MM.1S (cell line): ENCODE measurements around the gene TMEFF2.

ENCODE experiments used
- DNase-seq: peaks from one replicate; pipeline ENCODE4 v3.0.0-alpha.2; 2015
- H2AFZ ChIP-seq: fragments of 300-600 bp; sonication (generic); 2 replicates; pipeline ENCODE4 v1.6.0; 2016; ENCODE audit warnings: antibody characterized with exemption, low read length
- H3F3A ChIP-seq: fragments of 300-600 bp; sonication (generic); 2 replicates; pipeline ENCODE4 v1.6.1; 2016; ENCODE audit warnings: mild to moderate bottlenecking, antibody characterized with exemption, low read length, moderate library complexity, mixed read lengths; ENCODE audit not compliant: insufficient read depth
- H3K27ac ChIP-seq: fragments of 300-600 bp; sonication (generic); 2 replicates; pipeline ENCODE4 v1.5.1; 2016; ENCODE audit warnings: mild to moderate bottlenecking, low read length
- H3K27me3 ChIP-seq: fragments of 300-600 bp; sonication (generic); replicated peaks from 2 replicates; pipeline ENCODE4 v1.6.0; 2016; ENCODE audit warnings: low read length; ENCODE audit not compliant: insufficient read depth
- H3K36me3 ChIP-seq: fragments of 300-600 bp; sonication (generic); replicated peaks from 2 replicates; pipeline ENCODE4 v1.6.1; 2016; ENCODE audit warnings: mild to moderate bottlenecking, low read length, mixed read lengths; ENCODE audit not compliant: insufficient read depth
- H3K4me1 ChIP-seq: fragments of 300-600 bp; sonication (generic); 2 replicates; pipeline ENCODE4 v1.6.1; 2016; ENCODE audit warnings: low read length, mixed read lengths
- H3K4me2 ChIP-seq: fragments of 300-600 bp; sonication (generic); 2 replicates; pipeline ENCODE4 v1.6.0; 2016; ENCODE audit warnings: low read depth, low read length
- H3K4me3 ChIP-seq: fragments of 300-600 bp; sonication (generic); 2 replicates; pipeline ENCODE4 v1.5.1; 2016; ENCODE audit warnings: low read length, mixed read lengths
- H3K79me2 ChIP-seq: fragments of 300-600 bp; sonication (generic); 2 replicates; pipeline ENCODE4 v1.6.1; 2016; ENCODE audit warnings: mixed run types, low read length, mixed read lengths
- H3K9ac ChIP-seq: fragments of 300-600 bp; sonication (generic); 2 replicates; pipeline ENCODE4 v1.6.1; 2016; ENCODE audit warnings: low read length, mixed read lengths
- H3K9me2 ChIP-seq: fragments of 300-600 bp; sonication (generic); replicated peaks from 2 replicates; pipeline ENCODE4 v1.6.1; 2016; ENCODE audit warnings: mild to moderate bottlenecking, low read length, mixed read lengths; ENCODE audit not compliant: insufficient read depth
- H3K9me3 ChIP-seq: fragments of 300-600 bp; sonication (generic); replicated peaks from 2 replicates; pipeline ENCODE4 v1.6.1; 2016; ENCODE audit warnings: mild to moderate bottlenecking, low read length, mixed read lengths; ENCODE audit not compliant: insufficient read depth
- H4K20me1 ChIP-seq: fragments of 300-600 bp; sonication (generic); 2 replicates; pipeline ENCODE4 v1.6.1; 2016; ENCODE audit warnings: mild to moderate bottlenecking, low read length, moderate library complexity, mixed read lengths; ENCODE audit not compliant: insufficient read depth
- CTCF ChIP-seq: fragments of 300-600 bp; sonication (generic); IDR thresholded peaks from 2 replicates; pipeline ENCODE4 v1.5.1; 2016; ENCODE audit warnings: antibody characterized with exemption, low read length, mixed read lengths
- EZH2 ChIP-seq: fragments of 300-600 bp; sonication (generic); optimal IDR thresholded peaks from 2 replicates; pipeline ENCODE3; 2017; ENCODE audit warnings: low read depth, mild to moderate bottlenecking, antibody characterized with exemption, low read length, mixed read lengths
- EZH2phosphoT487 ChIP-seq: fragments of 300-600 bp; sonication (generic); IDR thresholded peaks from 2 replicates; pipeline ENCODE4 v1.6.1; 2018; ENCODE audit warnings: antibody characterized with exemption, low read length

TMEFF2 gene

GRCh38 chr2:191916826-191917225, 277.9 kb downstream of the TMEFF2 start:
- no peak for TF ChIP-seq EZH2phosphoT487
- TF ChIP-seq EZH2 = no peak
- TF ChIP-seq CTCF = no peak
- Histone ChIP-seq H3K4me2 (no peak overlapping the region), H3K27me3 (no peaks in the 10 kb centered on the region), H3K9me2 (no peaks in the 10 kb centered on the region), H3K9ac (no peak overlapping the region), H3K4me3 (no peak overlapping the region), H2AFZ (no peak overlapping the region), H3K27ac (no peak overlapping the region), H3K36me3 (no peaks in the 10 kb centered on the region), H3K4me1 (no peaks in the 10 kb centered on the region), H3F3A (no peaks in the 10 kb centered on the region), H3K9me3 (no peaks in the 10 kb centered on the region), H4K20me1 (no peaks in the 10 kb centered on the region), H3K79me2 (no peaks in the 10 kb centered on the region)
- DNase-seq = no peak

- no peak for DNase-seq
- Histone ChIP-seq H2AFZ (no peak overlapping the region), H3K9me2 (no peaks in the 10 kb centered on the region), H3K9me3 (no peaks in the 10 kb centered on the region), H3K36me3 (no peaks in the 10 kb centered on the region), H3K4me3 (no peak overlapping the region), H3K4me1 (no peaks in the 10 kb centered on the region), H3K9ac (no peak overlapping the region), H3K27ac (no peak overlapping the region), H3F3A (no peaks in the 10 kb centered on the region), H3K79me2 (no peaks in the 10 kb centered on the region), H4K20me1 (no peaks in the 10 kb centered on the region), H3K27me3 (no peaks in the 10 kb centered on the region), H3K4me2 (no peak overlapping the region)
- no peak for TF ChIP-seq EZH2phosphoT487
- no peak for TF ChIP-seq CTCF
- no peak for TF ChIP-seq EZH2
Observed at GRCh38 chr2:191915750-191916149, 279.0 kb downstream of the TMEFF2 start.

- no peak overlapping the region for H2AFZ ChIP-seq
- no peaks in the 10 kb centered on the region for H3K27me3 ChIP-seq
- H3K4me3 ChIP-seq = no peak overlapping the region
- H3K9me2 ChIP-seq = no peaks in the 10 kb centered on the region
- no peaks in the 10 kb centered on the region for H3K4me1 ChIP-seq
- H3K9ac ChIP-seq = no peak overlapping the region
- DNase-seq = no peak
- H3K9me3 ChIP-seq = no peaks in the 10 kb centered on the region
- H3F3A ChIP-seq = no peaks in the 10 kb centered on the region
- H4K20me1 ChIP-seq = no peaks in the 10 kb centered on the region
- H3K27ac ChIP-seq = no peak overlapping the region
- no peak overlapping the region for H3K4me2 ChIP-seq
- no peak for TF ChIP-seq CTCF
- no peak for TF ChIP-seq EZH2
- TF ChIP-seq EZH2phosphoT487 = no peak
- H3K36me3 ChIP-seq = no peaks in the 10 kb centered on the region
- H3K79me2 ChIP-seq = no peaks in the 10 kb centered on the region
Observed at GRCh38 chr2:191913796-191914195, 280.9 kb downstream of the TMEFF2 start.
